ENCODE results near the gene TCF7.

TCF7 gene

DNA sequence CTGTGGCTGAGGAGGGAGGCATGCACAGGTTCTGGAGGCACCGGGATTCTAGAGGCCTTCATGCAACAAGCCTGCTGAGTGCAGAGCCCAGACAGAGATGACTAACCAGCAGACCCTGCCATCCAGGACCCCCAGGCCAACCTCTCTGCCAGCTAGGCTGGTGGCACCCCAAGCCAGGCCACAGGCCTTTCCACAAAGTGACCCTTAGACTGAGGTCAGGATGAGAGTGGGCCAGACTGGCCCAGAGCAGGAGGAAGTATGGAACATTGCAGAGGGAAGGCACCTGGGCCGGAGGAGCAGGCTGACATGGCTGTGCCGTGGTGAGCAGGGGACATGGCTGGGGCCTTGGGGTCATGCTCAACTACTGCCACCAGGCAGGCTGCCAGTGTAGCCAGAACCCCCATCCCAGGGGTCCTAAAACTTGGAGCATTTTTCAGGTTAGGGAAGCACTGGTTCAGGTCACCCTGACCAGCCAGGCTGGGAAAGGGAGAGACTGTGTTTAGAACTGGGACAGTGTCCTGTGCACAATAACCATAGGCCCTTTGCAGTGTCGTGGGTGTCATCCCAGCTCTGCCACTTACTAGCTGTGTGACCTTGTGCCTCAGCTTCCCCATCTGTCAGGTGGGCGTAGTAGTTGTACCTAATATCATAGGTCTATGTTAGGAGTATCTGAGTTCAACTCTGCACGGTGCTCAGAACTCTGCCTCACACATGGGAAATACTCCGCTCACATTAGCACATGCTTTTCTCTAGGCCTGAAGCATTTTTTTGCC is 17.3 kb downstream of the TCF7 start:
- DNase-seq, result peak; percentile 26

DNA sequence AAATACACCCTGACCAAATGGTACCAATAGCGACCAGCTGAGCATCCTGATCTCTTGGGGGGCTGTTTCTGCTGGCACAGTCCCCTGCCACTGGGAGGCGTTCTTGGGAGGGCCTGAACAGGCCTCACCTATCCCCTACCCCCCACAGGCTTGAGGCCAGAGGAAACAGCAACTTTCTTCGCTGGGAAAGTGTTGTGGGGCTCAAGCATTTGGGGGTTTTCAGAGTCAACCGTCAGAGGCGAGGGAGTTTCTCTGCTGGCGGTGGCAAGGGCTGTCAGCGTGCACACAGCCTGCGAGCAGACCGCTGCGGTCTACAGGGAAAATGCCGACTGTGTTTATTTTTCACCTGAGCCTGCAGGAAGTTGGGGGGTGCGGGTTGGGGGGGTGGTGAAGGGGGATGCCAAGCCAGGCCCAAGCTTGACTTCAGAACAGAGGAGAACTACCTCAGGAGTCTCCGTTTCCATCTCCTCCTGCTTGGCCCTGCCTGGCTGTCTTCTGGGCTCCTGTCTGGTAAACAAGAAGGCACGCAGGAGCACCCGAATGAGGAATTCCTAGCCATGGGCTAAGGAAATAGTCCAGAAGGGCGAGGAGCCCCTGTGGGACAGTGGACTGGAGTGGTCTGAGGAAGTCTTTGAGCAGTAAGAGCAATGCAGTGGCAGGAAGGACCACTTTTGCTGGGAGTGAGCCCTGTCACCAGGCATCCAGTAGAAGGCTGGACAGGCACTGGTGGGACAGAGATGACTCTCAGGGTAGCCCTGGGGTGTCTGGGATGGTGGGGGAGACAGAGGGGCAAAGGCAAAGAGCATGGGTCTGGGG is 18.1 kb downstream of the TCF7 start:
- peak; percentile 88 for DNase-seq

DNA sequence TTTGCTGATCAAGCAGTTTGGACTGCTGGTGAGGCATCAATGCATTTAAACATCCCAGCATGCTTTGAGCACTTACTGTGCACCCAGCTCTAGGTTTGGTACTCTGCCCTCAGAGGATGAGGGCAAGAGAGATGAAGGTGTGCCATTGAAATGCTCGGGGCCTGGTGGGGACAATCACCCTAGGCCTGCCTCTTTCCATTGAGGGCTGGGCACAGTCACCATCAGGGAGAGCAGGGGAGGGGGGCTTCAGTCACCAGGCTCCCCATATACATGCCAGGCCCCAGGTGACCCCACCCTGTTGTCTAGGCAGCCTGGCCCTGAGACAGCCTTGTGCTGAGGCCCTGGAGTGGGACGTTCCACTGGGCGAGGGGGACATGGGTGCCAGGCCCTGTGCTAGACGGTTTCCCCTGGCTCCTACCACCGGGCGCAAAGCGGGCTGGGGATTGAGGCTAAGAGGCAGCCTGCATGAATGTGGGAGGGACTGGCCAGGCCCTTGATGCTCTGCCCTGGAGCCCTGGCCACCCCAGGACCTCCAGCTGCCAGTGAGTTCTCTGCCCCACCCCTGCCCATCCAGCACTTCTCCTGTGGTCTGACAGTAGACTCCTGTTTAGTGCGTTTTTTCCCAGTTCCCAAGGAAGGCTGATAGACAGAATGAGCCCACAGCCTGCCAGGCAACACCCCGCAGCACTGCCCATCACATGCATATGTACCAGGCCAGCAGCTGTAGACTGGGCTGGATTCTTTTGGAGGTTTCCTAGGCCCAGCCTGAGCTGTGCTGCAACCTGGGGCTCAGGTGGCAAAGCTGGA is 18.9 kb downstream of the TCF7 start:
- peak; percentile 30 for DNase-seq

DNA sequence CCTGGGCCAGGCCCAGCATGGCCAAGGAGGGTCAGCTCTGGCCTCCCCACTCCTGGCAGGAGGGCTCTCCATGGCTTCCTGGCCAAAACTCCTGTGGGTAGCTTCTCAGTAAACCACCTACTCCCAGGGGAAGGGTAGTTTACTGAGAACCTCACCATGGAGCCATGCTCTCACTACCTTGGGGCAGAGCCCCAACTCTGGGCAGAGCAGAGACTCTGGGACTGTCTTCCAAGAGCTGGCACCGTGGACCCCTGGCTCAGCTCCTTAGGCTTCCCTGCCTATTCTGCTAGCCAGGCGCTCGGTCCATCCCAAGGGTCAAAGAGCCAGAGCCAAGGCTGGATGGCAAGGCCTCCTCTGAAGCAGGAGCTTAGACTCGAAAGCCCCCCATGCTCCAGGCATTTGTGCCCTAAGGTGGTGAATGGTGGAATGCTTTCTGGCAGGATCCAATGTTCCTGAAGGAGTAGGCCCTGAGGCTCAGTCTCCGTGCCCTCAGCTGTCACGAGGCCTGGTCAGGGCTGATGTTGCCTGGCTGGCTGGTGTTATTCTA is 19.6 kb downstream of the TCF7 start:
- DNase-seq, result no peak

DNA sequence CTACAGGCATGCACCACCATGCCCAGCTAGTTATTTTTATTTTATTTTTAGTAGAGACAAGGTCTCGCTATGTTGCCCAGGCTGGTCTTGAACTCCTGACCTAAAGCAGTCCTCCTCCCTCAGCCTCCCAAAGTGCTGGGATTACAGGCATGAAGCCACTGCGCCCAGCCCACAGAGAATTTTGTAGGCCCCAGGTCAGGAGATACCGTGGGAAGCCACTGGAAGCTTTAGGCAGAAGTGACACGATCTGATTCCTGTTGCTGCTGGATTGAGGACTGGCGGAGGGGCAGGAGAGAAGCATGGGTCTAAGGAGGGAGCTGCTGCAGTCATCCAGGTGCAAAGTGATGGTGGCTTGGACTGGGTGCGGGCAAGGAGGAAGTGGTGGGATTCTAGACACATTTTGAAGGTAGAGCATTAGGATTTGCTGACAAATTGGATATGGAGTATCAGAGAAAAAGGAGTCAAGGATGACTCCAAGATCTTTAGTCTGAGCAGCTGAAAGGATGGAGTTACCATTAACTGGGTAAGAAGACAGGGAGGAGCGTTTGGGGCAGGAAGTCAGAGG is 20.7 kb downstream of the TCF7 start:
- peak; percentile 8 for DNase-seq

DNA sequence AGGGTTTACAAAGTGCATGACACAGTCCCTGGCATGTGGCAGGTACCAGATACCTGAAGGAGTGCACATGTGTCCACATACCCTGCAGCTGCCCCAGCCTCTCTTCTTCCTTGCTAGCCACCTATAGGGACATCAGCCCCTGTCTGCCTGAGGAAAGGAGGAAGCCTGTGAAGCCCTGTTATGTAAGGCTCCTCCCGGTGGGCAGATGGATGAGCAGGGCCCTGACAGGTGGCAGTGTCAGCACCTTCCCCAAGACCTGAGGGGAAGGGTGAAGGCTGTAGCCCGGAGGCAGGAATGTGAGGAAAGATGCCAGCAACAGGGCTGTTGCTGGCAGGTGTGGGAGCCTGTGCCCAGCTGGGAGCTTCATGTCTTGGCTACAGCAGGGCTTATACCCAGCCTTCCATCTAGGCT is 21.7 kb downstream of the TCF7 start:
- DNase-seq, result peak; percentile 10

DNA sequence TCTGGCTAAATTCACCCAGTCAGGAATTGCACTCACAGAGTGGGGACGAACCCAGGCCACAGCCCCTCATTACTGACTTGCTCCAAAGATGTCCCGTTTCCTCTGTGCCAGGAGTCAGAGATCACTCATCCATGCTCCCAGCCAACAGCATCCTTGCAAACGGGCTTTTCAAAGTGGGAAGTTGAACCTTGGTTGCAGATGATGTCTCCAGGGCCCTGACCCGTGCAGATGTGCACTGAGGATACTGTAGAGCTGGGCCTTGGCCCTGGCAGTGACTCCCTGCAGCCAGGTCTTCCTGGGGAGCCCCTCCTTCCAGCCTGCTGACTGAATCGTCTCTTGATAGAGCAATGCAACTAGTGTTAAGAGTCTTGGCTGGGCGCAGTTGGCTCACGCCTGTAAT is 22.3 kb downstream of the TCF7 start:
- DNase-seq, result peak; percentile 10

DNA sequence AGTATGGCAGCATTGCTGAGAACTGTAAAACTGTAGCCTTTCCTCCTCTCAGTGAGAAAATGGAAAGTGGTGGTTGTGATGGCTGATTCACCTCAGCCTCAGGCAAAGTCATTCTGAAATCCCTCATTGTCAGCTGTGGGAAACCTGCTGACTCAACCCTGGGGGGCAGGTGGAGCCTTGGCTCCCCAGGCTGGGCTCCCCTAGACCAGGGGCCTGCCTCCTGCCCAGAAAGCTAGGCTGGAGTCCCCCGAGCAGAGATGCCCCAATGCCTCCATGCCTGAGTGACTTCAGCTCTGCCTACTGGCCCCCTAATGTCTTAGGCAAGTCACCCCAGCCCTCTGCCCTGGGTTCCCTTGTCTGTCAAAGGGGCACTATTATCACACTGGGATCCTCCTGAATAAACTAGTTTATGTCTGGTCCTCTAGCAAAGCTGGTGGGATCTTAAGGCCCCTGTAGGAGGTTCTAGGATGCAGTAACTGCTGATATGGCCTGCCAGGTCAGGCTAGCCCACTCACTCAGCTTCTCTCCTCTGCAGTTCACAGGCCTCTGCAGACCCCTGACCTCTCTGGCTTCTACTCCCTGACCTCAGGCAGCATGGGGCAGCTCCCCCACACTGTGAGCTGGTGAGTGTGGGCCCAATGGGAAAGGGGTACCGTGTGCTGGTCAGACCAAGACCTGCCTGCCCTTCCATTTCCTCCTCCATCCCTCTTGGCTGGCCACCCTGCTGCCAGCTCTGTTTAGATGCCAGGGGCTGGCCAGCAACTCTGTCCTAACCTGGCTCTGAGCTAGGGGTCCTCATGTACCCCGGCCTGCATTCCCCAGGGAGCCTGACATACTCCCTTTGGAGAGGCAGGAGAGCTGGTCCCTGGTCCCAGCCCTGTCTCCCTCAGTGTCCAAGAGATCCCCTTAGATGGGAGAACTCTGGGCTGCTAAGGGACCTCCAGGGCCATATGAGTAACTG is 24.2 kb downstream of the TCF7 start:
- peak; percentile 50 for DNase-seq

DNA sequence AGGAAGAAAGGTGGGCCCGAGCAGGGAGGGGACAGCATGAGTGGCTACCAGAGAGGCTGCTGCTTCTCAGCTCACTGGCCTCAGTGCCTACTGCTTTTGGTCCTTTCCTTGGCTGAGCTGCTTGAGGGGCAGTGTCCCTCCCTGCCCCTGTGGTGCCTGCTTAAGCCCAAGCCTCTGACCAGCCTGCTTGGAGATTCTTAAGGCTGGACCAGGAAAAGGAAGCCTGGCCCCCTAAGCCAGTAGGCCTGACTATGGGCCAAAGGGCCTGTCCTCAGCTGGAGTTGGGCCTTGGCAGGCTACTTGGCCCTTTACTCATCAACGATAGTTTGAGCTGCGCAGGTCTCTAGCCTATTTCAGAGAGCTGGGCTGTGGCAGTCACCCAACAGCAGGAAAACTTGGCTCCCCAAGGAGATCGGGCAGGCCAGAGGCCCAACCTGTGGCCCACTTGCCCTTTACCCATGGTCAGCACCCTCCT is 24.9 kb downstream of the TCF7 start:
- no peak for DNase-seq

DNA sequence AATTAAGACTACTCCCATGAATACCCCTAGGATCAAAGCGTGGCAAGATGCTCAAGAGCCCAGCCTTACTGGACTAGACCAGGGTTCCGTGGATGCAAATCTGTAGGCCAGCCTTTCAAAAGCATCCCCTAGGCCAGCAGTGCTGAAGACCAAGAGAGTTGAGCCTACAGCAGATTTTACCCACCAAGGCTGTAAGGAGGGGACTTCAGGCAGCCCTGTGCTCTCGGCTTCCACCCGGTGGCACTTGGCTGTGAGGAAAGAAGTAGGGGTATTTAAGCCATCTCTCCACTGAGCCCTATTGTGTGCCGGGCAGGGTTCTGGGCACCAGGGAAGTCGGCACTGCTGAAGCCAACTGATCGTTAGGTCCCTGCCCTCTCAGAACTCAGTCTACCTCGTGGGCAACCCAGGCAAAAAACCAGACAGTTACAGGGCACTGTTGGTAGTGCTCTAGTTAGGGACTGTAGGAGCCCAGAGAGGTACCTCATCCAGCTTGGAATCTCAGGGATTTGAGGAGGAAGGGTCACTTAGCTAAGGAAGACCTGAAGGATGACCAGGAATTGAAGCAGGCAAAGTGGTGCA is 25.5 kb downstream of the TCF7 start:
- DNase-seq, result peak; percentile 1

DNA sequence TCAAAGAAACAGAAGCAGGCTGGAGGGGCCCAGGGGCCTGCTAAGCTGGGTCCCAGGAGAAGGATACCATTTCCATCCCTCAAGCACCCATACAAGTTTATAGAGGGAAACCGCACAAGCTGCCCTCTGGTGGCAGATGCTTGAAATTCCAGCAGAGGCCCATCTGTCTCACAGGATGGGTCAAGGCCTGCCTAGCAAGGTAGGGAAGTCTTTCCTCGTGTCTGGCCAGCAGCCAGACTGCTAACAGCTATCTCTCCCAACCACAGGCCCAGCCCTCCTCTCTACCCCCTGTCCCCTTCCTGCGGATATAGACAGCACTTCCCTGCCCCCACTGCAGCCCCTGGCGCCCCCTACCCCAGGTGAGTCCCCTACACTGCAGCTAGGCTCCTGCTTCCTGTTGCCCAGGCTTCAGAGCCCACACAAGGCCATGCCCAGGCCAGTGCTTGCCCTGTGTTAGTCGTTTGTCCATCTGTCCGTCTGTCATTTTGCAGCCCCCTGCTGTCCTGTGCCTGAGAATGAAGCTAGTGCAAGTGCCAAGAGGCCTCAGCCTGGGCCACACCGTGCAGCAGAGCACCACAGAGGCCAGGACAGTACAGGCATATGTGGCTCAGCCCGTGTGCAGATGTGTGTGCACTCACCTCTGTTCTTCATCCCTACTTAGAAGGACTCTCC is 26.2 kb downstream of the TCF7 start:
- peak; percentile 69 for DNase-seq

DNA sequence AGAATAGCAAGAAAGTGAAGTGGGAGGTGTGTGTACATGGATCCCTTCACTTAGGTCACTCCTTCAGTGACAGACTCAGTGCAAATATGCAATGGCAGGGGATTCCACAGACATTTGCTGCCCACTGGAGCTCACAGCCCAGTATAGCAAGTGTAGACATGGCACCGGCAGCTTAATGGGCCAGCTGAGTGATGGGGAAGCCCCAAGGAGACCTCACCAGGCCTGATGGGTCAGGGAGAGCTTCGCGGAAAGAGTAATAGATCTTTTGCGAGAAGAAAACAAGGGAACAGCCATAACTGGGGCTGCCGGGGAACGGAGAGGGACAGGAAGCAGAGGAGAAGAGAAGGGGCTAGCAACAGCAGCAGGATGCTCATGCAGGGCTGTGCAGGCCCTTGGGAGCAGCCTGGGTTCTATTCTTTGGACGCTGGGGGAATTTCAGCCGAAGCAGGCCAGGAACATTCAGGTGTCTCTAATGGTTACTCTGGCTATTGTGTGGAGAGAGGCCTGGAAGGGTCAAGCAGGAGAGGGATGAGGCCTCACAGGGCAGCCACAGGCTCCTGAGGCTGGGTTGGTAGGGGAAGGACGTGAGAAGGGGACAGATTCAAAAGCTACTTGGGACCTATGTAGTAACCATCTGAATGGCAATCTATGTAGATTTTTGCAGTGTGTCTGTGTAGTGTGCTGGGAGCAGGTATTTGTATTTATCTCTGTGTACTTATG is 27.0 kb downstream of the TCF7 start:
- DNase-seq, result peak; percentile 15

DNA sequence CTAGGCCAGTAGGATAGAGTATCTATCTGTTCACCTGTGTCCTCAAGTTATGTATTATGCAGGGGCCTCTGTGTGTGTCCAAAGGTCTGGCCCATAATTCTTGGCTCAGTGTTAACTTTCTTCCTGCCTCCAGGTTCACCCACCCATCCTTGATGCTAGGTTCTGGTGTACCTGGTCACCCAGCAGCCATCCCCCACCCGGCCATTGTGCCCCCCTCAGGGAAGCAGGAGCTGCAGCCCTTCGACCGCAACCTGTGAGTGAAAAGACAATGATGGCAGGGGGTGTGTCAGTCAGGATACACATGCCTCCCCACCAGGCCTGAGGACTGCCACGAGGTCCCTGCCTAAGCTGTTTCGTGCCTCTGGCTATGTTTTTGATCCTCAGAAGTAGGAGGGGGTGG is 27.6 kb downstream of the TCF7 start:
- no peak for DNase-seq

DNA sequence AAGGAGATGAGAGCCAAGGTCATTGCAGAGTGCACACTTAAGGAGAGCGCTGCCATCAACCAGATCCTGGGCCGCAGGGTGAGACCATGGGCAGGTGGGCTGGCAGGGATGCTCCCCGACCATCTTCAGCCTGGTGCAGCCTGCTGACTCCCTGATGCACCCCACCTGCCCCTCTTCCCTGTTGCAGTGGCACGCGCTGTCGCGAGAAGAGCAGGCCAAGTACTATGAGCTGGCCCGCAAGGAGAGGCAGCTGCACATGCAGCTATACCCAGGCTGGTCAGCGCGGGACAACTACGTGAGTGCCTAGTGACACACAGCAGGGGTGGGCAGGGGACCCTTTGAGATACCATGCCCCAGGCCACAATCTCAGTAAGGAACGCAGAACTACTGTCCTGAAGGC is 28.3 kb downstream of the TCF7 start:
- DNase-seq, result peak; percentile 3

DNA sequence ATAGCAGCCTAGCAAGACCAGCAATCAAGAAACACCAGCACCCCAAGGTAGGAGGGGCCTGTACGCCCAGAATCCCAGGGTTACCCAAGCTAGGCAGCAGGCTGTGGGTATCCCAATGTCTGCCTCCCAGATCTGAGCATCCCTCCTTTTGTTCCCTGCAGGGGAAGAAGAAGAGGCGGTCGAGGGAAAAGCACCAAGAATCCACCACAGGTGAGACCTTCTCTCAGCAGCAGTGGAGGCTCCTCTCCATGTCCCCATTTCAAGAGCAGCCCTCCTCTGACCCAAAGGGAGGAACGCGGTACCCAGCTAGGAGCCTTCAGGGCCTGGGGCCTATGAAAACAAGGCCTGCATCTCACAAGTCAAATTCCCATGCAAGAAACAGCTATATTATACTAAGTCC is 28.9 kb downstream of the TCF7 start:
- peak; percentile 2 for DNase-seq

DNA sequence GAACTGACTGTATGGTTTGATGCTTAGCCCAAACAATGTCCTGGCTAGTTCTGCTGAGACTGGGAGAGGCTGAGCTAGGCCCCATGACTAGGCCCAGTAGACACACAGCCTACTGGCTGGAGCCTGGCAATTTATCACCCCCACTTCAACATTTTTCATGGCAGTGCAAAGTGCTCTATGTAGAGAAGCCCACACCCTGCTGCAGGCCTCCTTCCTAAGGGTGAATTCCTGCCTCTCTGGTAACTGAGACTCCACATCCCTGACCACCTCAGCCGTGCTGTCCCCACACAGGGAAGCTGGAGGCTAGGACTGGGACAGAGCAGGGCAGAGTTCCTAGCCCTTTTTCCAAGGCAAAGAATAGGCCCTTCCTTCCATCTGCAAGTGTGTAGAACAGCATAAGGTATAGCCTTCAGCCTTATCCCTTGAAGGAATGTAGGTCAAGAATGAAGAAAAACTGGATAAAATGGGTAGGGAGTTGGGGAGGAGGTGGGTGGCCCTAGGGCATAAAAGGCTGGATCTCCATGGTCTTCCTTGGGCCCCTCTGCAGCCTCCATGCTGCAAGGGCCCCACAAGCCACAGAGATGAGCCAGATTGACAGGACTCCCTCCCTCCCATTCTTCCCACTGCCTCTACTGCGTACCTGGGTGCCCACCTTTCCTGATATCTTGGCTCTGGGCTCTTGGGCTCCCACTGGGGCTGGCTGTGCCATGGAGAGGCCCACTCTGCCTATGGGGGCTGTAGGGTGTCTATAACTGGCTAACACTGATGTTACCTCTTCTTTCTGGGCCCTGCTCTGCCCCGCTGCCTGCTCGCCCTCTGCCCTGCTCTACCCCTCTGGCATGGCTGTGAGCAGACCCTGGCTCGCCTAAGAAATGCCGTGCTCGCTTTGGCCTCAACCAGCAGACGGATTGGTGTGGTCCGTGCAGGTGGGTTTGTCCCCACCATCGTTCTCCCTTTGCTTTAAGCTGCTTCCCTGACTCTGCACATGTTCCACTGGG is 29.8 kb downstream of the TCF7 start:
- peak; percentile 5 for DNase-seq

DNA sequence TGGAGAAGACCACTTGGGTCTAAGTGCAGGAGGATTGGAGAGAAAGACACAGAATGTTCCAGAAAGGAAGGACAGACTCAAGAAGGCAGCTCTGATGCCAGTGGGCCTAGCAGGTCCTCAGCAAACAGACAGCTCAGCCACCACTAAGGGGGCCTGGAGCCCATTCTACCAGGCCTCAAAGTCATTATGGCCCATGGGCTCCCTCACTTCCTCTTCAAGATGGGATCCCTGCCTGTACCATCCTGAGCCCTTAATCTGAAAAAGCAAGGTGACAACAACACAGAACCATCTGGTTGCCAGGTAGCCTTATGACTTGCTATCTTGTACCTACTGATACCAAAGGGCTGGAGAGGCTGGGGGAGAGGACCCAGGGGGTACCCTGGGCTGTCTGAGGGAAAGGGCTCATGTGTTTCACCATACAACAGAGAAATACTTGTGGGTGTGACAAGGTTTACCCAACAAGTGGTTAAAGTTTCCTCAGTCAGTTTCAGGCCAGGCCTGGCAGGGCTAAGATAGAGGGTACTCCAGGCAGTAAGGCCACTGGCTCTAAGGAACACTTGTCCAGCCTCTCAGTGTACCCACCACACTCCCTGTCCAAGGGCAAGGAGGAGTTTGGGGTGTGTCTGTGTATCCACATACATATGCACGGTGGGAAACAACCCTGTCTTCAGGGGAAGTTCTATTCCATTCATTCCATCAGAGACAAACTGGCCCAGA is 30.7 kb downstream of the TCF7 start:
- DNase-seq, result peak; percentile 6

All from CD4-positive, alpha-beta T cell treated with Interleukin-6 for 4 hours (primary cell).